HG02642 (cell line): ENCODE measurements around the gene CDH11.

Experiments
- ATAC-seq: cut with Tn5 transposase; IDR thresholded peaks from one replicate; pipeline ENCODE4 v1.9.1; 2021; ENCODE audit warnings: mild to moderate bottlenecking; ENCODE audit not compliant: unreplicated experiment, poor library complexity

Gene CDH11

GRCh38 chr16:65118871-65119270 is 3.0 kb downstream of the CDH11 start:
- ATAC-seq = no peak

- ATAC-seq = peak; percentile 85
Measured at GRCh38 chr16:65117811-65118448, 3.9 kb downstream of the CDH11 start.

DNA sequence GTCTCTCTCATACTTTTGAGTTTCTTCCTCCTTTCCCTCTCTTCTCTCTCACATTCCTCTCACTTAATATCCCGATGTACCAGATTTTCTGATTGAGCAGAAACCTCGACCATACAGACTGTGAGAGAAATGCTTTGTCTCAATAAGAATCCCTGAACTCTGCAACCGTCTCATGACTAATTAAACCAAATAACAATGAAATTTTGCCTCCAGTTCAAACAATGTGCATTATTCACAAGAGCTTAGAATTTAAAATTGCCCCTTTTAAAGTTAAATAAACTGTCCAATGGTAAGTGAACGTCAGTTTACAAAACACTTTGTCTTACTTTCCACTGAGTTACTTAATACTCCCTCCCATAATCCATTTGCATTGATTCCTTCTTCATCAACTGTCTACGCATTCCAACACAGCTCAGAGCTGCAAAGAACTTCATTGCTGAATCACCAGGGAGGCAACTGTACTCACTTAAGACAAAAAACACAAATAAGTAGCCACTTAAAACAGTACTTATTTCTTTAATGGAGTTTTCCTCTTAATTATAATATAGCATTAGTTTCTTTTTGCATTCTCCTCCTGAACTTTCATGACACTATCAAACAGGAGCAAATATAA is 4.9 kb downstream of the CDH11 start:
- no peak for ATAC-seq

GRCh38 chr16:65116216-65116615 is 5.6 kb downstream of the CDH11 start:
- no peak for ATAC-seq

DNA sequence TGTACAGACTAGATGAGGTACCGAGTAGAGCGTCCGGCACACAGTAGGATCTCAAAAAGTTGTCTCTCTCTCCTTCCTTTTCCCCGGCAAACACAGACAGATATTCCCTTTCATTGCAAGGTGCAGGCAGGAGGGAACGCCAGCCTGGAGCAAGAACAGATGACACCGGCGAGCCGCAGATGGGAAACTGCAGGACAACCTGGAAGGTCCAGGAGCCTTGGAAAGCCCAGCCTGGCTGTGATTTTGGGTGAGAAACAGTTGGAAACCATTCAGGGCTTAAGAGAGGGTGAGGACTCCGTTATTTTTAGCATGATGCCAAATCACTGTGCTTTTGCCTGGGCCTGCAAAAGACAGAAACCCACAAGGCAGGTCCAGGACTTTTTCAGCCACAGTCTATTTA is 7.3 kb downstream of the CDH11 start:
- no peak for ATAC-seq

DNA sequence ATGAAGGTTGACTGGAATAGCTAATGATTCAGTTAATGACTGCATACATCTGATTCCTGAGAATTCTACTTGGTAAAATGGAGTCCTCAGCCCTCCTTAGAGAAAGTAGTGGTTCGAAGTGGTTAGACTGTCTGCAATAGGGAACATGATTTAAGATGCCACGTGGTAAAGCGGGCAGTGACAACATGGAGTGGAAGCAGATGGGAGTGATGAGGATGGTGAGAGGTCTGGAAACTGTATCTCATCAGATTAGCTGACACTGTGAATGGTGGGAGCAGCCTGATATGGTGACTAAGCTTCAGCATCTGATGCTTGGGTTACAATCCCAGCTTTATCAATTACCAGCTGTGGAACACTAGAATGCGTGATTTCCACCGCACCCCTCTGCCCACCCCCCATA is 8.4 kb downstream of the CDH11 start:
- no peak for ATAC-seq

GRCh38 chr16:65111306-65111705 is 10.6 kb downstream of the CDH11 start:
- ATAC-seq = no peak

GRCh38 chr16:65106757-65107156 is 15.1 kb downstream of the CDH11 start:
- no peak for ATAC-seq

DNA sequence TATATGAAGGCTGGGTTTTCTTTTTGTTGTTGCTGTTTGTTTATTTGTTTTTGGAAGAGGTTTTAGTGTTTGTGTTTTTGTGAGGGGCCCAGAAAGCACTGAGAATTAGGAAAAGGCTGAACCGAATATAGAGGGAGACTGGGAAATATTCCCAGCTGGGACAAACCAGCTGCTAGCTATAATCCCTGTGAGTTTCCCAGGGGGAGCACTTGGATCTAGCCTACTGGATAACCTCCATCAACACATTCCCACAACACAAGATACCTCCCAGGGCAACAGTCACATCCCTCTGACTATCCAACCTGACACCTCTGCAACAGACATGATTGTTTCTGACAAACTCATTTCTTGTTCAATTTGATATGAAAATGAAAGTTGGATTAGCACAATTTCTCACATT is 16.7 kb downstream of the CDH11 start:
- ATAC-seq = no peak

DNA sequence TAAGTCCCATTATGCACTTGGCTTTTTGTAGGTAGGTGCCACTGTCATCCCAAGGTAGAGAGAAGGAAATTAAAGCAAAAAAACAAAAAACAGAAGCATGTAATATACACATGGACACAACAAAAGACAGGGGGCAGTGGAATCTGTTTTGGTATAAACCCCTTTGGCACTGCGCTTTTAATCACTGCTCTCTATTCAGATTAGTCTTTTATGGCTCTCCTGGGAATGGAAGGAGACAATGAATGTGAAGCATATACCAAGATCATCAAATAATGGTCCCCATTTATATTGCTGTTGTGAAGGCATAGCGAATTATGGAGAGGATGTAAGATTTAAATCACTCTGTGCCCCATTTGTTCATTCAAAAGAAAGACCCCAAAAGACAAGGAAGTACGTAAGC is 17.4 kb downstream of the CDH11 start:
- no peak for ATAC-seq

DNA sequence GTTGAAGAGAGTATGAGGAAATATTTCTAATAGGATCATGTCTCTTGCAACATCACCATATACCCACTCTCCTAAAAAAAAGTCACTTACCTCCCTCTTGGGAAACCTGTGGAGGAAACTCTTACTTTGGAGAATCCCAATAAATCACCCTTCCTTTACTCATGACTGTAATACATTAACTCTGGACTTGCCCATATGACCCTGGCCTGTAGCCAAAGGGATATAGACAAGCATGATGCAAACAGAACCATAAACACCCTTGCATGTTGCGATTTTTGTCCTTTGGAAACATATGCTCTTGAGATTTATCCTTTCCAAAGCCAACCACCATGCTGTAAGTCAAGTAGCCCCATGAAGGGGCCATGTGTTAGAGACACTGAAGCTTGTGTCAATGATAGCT is 19.5 kb downstream of the CDH11 start:
- no peak for ATAC-seq

DNA sequence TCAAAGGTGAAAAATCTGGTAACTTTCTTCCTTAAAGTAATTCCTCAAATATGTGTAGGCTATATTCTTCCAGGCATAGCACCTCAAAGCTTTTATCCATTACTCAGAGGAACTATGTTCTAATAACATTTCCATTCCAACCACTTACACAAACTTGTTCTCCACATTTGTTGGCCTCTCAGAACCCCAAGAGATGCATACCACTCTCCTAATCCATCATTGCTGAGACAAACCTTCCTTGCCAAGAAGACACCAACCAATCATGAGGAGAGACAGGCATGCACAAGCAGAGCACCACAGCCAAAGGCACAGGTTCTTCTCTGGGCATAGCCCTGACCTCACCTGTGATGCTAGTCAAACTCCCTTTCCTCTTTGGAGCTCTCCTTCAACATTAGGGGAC is 20.9 kb downstream of the CDH11 start:
- ATAC-seq = no peak

- no peak for ATAC-seq
Measured at GRCh38 chr16:65099607-65100006, 22.3 kb downstream of the CDH11 start.

GRCh38 chr16:65098916-65099315 is 22.9 kb downstream of the CDH11 start:
- ATAC-seq = no peak

DNA sequence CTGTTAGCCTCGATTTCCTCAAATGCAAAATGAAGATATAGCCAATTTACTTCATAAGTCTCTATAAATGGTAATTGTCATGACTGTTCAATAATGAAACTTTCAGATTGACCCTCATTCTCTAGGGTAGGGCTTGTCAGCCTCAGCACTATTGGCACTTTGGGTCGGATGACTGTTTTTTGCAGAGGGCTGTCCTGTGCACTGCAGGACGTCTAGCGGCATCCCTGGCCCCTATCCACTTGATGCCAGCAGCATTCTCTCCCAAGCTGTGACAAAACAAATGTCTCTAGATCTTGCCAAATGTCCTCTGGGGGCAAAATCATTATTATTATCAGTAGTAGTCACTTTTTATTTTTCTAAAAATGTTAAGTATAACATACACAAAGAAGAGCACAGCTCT is 24.6 kb downstream of the CDH11 start:
- no peak for ATAC-seq

DNA sequence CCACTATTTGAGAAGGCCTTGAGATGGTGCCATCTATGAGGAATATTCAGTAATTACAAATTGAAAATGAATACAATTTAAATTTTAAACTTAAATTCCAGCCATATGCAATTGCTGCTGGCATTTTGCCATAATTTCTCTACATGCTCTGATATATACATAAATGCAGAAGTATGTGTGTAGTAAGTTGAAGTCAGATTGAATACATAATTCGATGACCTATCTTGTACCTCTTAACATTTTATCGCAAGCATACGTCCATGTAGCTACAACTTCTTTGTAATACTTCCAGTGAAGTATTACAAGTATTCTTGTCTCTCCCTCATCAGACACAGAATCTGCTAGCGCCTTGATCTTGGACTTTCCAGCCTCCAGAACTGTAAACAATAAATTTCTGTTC is 26.0 kb downstream of the CDH11 start:
- no peak for ATAC-seq

GRCh38 chr16:65095090-65095728 is 26.7 kb downstream of the CDH11 start:
- ATAC-seq = no peak

DNA sequence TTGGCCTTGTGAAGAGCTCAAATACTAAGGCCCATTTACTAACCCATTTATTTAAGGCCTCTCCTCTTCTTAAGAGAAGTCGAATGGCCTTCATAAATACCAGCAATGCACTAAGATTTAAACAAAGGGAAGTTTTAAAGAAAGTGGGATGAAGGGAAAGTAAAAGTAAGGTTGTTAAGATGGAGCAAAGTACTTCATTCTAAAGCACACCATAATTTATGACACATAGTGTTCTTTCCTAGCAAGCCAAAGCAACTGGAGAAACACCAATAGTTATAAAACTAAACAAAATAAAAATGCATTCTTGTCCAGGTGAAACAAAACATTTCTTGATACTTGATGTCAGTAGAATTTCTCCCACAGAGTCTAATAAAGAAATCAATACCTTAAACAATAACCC is 27.9 kb downstream of the CDH11 start:
- no peak for ATAC-seq

DNA sequence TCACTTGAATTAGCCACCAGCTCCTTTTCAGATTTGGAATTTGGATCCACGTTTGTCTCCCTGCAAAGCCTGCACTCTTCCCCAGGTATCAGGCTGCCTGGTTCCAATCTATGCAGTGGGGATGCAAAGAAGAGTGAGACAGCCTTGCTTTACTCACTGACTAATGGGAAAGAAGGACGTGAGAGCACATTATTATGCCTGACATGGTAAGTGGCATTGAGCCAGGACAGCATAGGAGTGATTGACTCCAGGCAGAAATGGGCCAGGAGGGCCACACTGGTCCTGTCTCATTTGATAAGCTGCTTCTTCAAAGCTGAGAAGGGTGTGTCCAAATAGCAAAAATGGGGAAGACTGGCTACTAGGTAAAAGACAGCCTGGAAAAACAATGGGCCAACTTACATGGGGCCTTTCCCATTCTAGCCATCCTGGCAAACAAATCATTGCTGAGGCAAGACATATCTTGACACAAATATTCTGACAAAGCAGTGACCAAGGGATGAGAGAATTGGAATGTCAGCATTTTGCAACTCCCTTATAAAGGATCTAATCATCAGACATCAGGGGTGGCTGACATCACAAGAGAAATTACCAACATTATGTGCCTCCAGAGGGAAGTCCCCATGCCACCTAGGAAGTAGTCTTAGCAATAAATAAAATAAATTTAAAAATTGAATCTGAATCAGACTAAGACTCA is 38.6 kb downstream of the CDH11 start:
- ATAC-seq = no peak

DNA sequence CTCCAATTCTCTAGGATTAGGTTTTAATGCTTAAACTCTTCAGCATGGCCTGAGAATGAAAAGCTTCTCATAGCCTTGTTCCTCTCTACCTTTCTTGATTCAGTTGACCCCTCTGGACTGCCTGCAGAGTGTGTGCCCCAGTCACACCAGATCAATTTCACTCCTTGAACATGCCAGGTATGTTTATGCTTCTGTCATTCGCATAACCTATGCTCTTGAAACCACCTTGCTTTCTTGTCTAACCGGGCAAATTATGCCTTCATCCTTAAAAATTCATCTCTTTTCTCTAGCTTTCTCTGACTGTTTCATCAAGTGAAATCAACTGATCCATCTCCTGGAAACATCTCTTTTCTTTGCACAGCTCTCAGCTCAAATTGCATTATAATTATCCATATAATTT is 42.3 kb downstream of the CDH11 start:
- no peak for ATAC-seq

- ATAC-seq = no peak
Measured at GRCh38 chr16:65077181-65077580, 44.7 kb downstream of the CDH11 start.
